ENCODE results near the gene GRHL1. TPM values are rescaled to one million over a fixed set of nuclear protein-coding genes. Genes with fewer than 3 reads are reported as not detected.

The GRHL1 gene
- total and polyA plus RNA-seq, 5 donors = 0.81 to 5.7 (median 2.6) TPM

DNA sequence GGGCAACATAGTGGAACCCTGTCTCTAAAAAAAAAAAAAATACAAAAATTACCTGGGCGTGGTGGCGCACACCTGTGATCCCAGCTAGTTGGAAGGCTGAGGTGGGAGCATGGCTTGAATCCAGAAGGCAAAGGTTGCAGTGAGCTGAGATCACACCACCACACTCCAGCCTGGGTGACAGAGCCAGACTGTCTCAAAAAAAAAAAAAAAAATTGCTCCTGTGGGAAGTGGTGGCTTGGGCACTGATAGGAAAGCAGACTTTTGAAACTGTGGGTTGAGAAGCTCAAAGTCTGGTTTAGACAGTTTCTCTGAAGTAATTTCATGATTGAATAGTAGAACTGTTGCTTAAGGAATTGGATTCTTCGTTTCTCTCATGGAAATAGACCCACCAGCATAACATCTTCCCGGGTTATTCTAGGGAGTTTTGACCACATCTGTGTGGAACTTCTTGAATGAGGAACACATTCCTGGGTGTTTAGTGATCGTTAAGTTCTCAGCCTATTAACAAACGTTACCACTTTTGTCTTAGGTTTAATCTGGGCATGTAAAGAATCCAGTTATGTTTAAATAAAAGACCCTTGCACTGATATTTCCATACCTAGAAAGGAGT, 33.5 kb downstream of the GRHL1 start:
- 69% methylated on average over 6 of the region's 6 CpGs for WGBS
- H3K9me3 ChIP-seq (ENCODE audit: control insufficient read depth, low read length) = no peaks in the 10 kb centered on the region
- ATAC-seq (peak in 1 of 2 donors; percentile 20), DNase-seq (no peak)
- no peak overlapping the region for H3K27ac ChIP-seq (ENCODE audit: low read length)
- intact Hi-C loops (cut with DNase I) = loop anchor here in 3 of 4 donors (2.0 to 10.0 kb wide), 3 partner anchors 62 to 70 kb away; no protein-coding TSS in a partner anchor
- H3K27me3 ChIP-seq (ENCODE audit: control insufficient read depth, insufficient read depth) = no peaks in the 10 kb centered on the region
- no peaks in the 10 kb centered on the region for H3K4me1 ChIP-seq (ENCODE audit: control insufficient read depth, insufficient read depth, low read length)
- H3K4me3 ChIP-seq (ENCODE audit: low read length) = no peak overlapping the region

DNA sequence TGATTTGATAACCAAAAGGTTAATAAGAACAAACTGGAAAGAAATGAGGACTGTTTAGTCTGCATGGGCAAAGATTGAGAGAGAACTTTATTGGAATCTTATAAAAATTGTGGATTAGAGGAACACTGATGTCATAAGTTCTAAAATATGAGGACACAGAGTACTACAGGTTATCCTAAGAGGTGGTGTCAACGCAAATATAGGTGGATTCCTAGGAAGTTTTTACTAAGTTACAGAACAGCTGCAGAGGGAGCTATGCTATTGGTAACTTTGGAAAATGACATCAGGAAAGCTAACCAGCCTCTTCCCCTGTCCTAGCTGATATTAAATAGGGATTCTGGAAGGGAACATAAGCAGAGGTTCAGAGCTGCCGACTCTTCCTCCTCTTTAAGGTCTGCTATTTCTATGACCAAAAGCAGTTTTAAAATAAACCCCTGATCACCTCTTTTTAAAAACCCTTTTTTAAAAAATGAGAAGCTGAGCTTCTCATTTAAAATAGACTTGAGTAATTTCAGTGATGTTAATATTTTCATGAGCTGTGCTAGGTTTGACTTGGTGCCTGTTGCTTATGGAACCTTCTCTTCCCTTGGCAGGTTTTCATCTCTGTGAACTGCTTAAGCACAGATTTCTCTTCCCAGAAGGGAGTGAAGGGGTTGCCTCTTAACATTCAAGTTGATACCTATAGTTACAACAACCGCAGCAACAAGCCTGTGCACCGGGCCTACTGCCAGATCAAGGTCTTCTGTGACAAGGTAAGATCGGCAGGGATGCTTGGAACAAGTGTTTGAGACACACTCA, 34.2 kb downstream of the GRHL1 start:
- no peak overlapping the region for H3K27ac ChIP-seq (ENCODE audit: low read length)
- intact Hi-C loops (cut with DNase I) = loop anchor here in 2 of 4 donors (2.0 to 10.0 kb wide), 2 partner anchors 63 to 69 kb away; no protein-coding TSS in a partner anchor
- H3K9me3 ChIP-seq (ENCODE audit: control insufficient read depth, low read length) = no peaks in the 10 kb centered on the region
- H3K4me3 ChIP-seq (ENCODE audit: low read length) = no peak overlapping the region
- 91% methylated on average over 5 of the region's 5 CpGs for WGBS
- ATAC-seq (no peak), DNase-seq (no peak)
- no peaks in the 10 kb centered on the region for H3K4me1 ChIP-seq (ENCODE audit: control insufficient read depth, insufficient read depth, low read length)
- no peaks in the 10 kb centered on the region for H3K27me3 ChIP-seq (ENCODE audit: control insufficient read depth, insufficient read depth)

DNA sequence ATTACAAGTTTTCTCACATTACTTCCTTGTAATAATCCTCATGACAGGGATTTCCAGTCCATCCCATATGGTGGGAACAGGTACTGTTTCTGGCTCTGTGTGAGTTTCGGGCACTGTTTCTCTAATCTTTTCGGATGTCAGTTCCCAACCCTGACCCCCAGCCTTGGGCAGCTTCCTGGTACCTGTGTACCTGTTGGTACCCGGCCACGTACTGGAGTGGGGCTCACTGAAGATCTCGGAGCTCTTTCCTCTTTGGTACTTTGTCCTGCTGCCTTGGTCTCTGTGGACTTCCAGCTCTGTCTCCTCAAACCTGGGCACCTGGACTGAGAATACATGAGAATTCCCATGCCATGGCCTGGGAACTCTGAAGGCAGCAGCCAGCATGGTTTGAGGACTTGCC, 36.8 kb downstream of the GRHL1 start:
- intact Hi-C loops (cut with DNase I) = loop anchor here in 1 of 4 donors (10.0 kb wide), 1 partner anchor 66 kb away; no protein-coding TSS in a partner anchor
- Histone ChIP-seq H3K27me3 (ENCODE audit: control insufficient read depth, insufficient read depth) (no peaks in the 10 kb centered on the region), H3K4me3 (ENCODE audit: low read length) (no peak overlapping the region), H3K4me1 (ENCODE audit: control insufficient read depth, insufficient read depth, low read length) (no peaks in the 10 kb centered on the region), H3K27ac (ENCODE audit: low read length) (no peak overlapping the region), H3K9me3 (ENCODE audit: control insufficient read depth, low read length) (no peaks in the 10 kb centered on the region)
- DNase-seq = no peak
- 98% methylated on average over 5 of the region's 5 CpGs for WGBS
- ATAC-seq = no peak

DNA sequence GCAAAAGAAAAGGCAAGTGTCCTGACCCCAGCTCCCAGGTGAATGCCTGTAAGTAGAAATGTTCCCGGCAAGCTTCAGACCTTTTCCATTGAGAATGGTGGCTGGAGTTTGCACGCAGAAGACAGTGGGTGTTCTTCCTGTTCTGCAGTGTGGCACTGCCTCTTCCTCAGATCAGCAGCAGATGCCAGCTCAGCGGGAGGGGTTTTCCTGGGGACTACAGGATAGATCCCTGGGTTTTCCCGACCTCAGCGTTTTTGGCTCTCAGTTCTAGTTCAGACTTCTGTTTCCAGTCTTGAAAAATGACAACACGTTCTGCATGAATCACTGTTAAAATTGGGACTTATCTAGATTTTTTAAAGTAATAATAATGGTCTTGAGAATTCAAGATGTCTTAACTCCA, 39.2 kb downstream of the GRHL1 start:
- no peak overlapping the region for H3K4me3 ChIP-seq (ENCODE audit: low read length)
- DNase-seq (peak; percentile 68 to 85 (median 82)), ATAC-seq (peak; percentile 32 to 59)
- intact Hi-C loops (cut with DNase I) = loop anchor here in 2 of 4 donors (5.0 kb wide), 1 partner anchor 52 kb away; the partner anchor contains the start of gene KLF11 (in 2 of the 2)
- H3K4me1 ChIP-seq (ENCODE audit: control insufficient read depth, insufficient read depth, low read length) = peaks cover 7% of the 10 kb centered on the region
- WGBS = 70% methylated on average over 6 of the region's 6 CpGs
- no peaks in the 10 kb centered on the region for H3K27me3 ChIP-seq (ENCODE audit: control insufficient read depth, insufficient read depth)
- H3K9me3 ChIP-seq (ENCODE audit: control insufficient read depth, low read length) = no peaks in the 10 kb centered on the region
- H3K27ac ChIP-seq (ENCODE audit: low read length) = no peak overlapping the region

DNA sequence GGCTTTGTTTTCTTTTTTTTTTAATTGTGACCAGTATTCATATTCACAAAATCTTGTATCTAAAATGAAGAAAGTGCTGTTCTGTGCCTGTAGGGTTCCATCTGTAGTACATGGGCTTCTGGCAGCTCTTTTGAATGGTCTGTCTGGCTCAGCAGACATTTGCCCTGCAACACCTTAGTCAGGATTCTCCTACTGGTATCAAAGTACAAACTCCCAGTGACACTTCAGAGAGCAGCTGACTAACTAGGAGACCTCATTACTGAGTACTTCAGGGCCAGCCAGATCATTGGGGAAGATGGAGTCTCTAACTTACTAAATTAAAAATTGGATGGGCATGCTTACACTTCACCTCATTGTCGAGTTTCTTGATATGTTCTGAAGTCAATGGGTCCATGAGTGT, 39.7 kb downstream of the GRHL1 start:
- 58% methylated on average over 1 of the region's 1 CpG for WGBS
- intact Hi-C loops (cut with DNase I) = loop anchor here in 2 of 4 donors (5.0 kb wide), 1 partner anchor 51 kb away; the partner anchor contains the start of gene KLF11 (in 2 of the 2)
- H3K27ac ChIP-seq (ENCODE audit: low read length) = no peak overlapping the region
- no peaks in the 10 kb centered on the region for H3K27me3 ChIP-seq (ENCODE audit: control insufficient read depth, insufficient read depth)
- DNase-seq = no peak
- H3K9me3 ChIP-seq (ENCODE audit: control insufficient read depth, low read length) = no peaks in the 10 kb centered on the region
- H3K4me1 ChIP-seq (ENCODE audit: control insufficient read depth, insufficient read depth, low read length) = peaks cover 7% of the 10 kb centered on the region
- ATAC-seq = peak; percentile 27 to 40
- no peak overlapping the region for H3K4me3 ChIP-seq (ENCODE audit: low read length)

DNA sequence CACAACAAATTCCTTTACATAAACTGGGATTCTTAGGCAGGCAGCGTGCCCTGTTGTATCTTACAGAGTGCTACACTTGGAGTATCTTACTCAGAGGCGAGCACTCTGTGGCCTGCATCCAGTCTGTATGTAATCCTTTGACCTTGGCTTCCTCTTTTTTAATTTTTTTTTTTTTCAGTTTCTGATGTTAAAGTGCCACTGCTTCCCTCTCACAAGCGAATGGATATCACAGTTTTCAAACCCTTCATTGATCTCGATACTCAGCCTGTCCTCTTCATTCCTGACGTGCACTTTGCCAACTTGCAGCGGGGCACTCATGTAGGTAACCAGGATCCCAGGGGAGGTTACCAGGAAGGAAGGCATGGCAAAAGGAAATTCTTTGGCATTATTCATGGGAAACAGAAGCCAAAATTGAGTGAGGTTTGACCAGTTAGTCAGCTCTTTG, 40.4 kb downstream of the GRHL1 start:
- ATAC-seq = peak; percentile 51 to 59
- Histone ChIP-seq H3K4me3 (ENCODE audit: low read length) (no peak overlapping the region), H3K4me1 (ENCODE audit: control insufficient read depth, insufficient read depth, low read length) (peaks cover 7% of the 10 kb centered on the region), H3K9me3 (ENCODE audit: control insufficient read depth, low read length) (no peaks in the 10 kb centered on the region), H3K27ac (ENCODE audit: low read length) (no peak overlapping the region), H3K27me3 (ENCODE audit: control insufficient read depth, insufficient read depth) (no peaks in the 10 kb centered on the region)
- intact Hi-C loops (cut with DNase I) = loop anchor here in 2 of 4 donors (5.0 kb wide), 1 partner anchor 50 kb away; the partner anchor contains the start of gene KLF11 (in 2 of the 2)
- WGBS = 49% methylated on average over 6 of the region's 6 CpGs
- no peak for DNase-seq

DNA sequence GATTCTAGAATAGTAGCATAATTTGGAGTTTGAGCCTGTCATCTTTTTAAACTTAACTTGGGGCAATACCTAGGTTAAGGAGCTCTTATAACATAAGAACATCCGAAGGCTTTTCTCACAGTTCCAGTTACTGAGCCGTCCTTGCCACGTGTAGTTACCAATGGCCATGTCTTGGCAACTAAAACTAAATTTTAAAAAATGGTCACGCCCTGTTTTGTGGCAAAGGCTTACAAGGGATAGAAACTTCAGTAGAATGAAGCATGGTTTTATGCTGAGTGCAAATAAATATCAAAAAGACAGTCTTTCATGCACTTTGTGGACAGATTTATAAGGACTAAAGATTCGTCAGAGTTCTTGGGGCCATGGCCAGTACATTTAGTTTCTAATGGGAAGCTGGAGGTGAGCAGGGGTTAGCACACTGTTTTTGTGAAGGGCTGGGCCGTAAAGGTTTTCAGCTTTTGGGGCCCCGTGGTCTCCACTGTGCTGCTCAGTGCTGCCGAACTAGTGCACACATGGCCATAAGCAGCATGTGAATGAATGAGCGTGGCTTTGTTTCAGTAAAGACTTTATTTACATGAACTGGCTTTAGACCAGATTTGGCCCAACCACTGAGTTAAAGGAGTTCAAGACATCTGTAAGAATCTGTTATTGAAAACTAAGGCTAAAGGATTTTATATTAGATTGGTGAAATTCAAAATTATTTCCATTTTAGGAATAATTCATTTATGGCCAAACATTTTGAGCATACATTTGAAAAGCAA, 41.1 kb downstream of the GRHL1 start:
- ATAC-seq = no peak
- Histone ChIP-seq H3K27ac (ENCODE audit: low read length) (no peak overlapping the region), H3K4me3 (ENCODE audit: low read length) (no peak overlapping the region), H3K9me3 (ENCODE audit: control insufficient read depth, low read length) (no peaks in the 10 kb centered on the region), H3K4me1 (ENCODE audit: control insufficient read depth, insufficient read depth, low read length) (peaks cover 7% of the 10 kb centered on the region), H3K27me3 (ENCODE audit: control insufficient read depth, insufficient read depth) (no peaks in the 10 kb centered on the region)
- WGBS = 89% methylated on average over 9 of the region's 9 CpGs
- no peak for DNase-seq
- intact Hi-C loops (cut with DNase I) = loop anchor here in 2 of 4 donors (5.0 kb wide), 1 partner anchor 50 kb away; the partner anchor contains the start of gene KLF11 (in 2 of the 2)

DNA sequence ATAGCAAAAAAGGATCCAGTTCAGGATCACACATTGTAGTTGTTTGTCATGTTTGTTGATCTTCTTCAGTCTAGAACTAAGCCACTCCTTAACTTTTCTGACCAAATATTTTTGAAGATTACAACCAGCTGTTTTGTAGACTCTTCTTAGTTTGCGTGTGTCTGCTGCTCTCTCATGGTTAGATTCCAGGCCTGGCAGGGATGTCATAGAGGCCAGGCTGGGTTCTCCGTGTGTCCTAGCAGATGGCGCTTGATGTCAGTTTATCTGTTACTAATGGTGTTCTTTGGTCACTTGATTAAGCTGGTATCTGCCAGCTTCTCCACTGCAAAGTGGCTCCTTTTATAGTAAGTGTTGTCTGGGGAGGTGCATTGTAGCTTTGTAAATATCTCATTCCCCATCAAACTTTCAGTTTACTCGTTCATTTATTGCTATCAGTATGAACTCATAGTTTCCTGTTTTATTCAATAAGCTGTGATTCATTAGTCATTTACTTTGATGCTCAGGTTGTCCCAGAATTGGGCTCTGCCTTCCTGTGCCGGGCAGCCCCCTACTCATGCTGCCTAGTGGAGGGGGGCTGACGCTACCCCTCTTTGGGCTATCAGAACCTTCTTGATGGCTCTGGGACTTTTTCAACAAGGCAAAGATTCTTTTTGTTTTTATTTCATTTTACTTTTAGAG, 42.1 kb downstream of the GRHL1 start:
- Histone ChIP-seq H3K27me3 (ENCODE audit: control insufficient read depth, insufficient read depth) (no peaks in the 10 kb centered on the region), H3K4me3 (ENCODE audit: low read length) (no peak overlapping the region), H3K9me3 (ENCODE audit: control insufficient read depth, low read length) (no peaks in the 10 kb centered on the region), H3K4me1 (ENCODE audit: control insufficient read depth, insufficient read depth, low read length) (peaks cover 7% of the 10 kb centered on the region), H3K27ac (ENCODE audit: low read length) (no peak overlapping the region)
- intact Hi-C loops (cut with DNase I) = loop anchor here in 2 of 4 donors (5.0 kb wide), 1 partner anchor 49 kb away; the partner anchor contains the start of gene KLF11 (in 2 of the 2)
- DNase-seq (no peak), ATAC-seq (peak; percentile 20 to 69)
- WGBS = 47% methylated on average over 6 of the region's 6 CpGs

DNA sequence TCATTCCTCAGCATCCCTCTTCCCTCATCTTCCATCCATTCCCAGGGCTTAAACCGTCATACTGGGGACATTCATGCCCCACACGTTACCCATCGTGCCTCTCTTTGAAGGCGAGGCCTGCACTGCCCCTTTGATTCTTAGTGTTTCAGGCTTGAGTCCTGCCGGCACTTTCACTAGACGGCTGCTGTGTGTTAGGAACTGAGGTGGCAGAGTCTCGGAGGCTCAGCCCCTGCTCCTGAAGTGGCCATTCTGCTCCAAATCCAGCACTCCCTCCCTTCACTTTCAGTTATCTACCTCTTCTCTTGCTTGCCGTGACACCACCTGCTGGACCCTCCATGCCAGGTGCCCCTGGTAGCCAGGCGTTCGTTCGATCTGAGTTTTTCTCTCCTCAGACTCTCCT, 43.0 kb downstream of the GRHL1 start:
- Histone ChIP-seq H3K9me3 (ENCODE audit: control insufficient read depth, low read length) (no peaks in the 10 kb centered on the region), H3K4me3 (ENCODE audit: low read length) (no peak overlapping the region), H3K4me1 (ENCODE audit: control insufficient read depth, insufficient read depth, low read length) (peaks cover 7% of the 10 kb centered on the region), H3K27me3 (ENCODE audit: control insufficient read depth, insufficient read depth) (no peaks in the 10 kb centered on the region), H3K27ac (ENCODE audit: low read length) (no peak overlapping the region)
- WGBS = 96% methylated on average over 11 of the region's 11 CpGs
- ATAC-seq (no peak), DNase-seq (no peak)
- intact Hi-C loops (cut with DNase I) = loop anchor here in 2 of 4 donors (5.0 kb wide), 1 partner anchor 48 kb away; the partner anchor contains the start of gene KLF11 (in 2 of the 2)

DNA sequence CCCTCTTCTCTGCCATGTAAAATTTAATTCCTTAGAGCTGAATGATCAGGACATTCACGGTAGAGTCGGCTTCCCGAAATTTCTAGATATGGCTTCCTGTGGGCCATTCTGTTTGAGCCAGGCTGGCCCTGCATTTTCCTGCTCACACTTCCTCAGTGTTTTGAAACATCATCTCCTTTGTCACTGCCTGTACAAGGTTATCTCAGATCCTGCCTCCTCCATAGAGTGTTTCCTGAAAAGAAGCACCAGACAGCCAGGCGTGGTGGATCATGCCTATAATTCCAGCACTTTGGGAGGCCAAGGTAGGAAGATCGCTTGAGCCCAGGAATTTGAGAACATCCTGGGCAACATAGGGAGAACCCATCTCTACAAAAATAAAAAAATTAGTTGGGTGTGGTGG, 43.6 kb downstream of the GRHL1 start:
- WGBS = 56% methylated on average over 5 of the region's 5 CpGs
- ATAC-seq = peak; percentile 10 to 46
- no peaks in the 10 kb centered on the region for H3K27me3 ChIP-seq (ENCODE audit: control insufficient read depth, insufficient read depth)
- no peaks in the 10 kb centered on the region for H3K9me3 ChIP-seq (ENCODE audit: control insufficient read depth, low read length)
- no peak overlapping the region for H3K4me3 ChIP-seq (ENCODE audit: low read length)
- peak overlapping the region; percentile 15 for H3K27ac ChIP-seq (ENCODE audit: low read length)
- DNase-seq = no peak
- H3K4me1 ChIP-seq (ENCODE audit: control insufficient read depth, insufficient read depth, low read length) = peaks cover 7% of the 10 kb centered on the region
- intact Hi-C loops (cut with DNase I) = no loop called here

Measured in right cardiac atrium (tissue), 5 donors.